PC-9 (cell line): ENCODE results near the gene GH1.
"Not testable (repeated sequence)": the region's sequence is repeated elsewhere in the genome, so short reads cannot be mapped to it uniquely, and the experiment has no call there.

Source experiments
- EZH2 ChIP-seq: fragments of 200-600 bp; sonication (generic); IDR thresholded peaks from 2 replicates; pipeline ENCODE4 v1.8.0; 2017; ENCODE audit warnings: antibody characterized with exemption, low read depth
- TF ChIP-seq, protein P1 (sequence below): fragments of 200-600 bp; sonication (generic); conservative IDR thresholded peaks from 2 replicates; pipeline ENCODE4 v1.6.1; 2017; ENCODE audit warnings: mixed run types, antibody characterized with exemption, mild to moderate bottlenecking, moderate library complexity

DNA sequence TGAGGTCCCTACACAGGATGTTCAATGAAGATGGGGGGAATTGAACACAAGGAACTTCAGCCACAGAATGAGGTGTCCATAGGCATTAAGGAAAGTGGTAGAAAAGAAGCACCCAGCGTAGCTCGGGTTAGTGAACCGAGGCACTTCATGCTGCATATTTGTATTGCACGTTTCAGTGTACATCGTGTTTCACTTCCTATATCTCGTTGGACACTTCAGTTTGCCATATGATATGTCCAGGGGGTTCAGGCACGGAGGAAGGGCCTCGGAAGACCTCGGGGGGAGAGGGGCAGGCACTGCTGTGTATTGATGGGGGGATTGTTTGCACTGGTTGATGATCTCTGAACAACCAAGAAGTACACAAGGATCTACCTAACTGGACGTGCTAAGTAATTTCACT is 2.9 kb downstream of the GH1 start:
- TF ChIP-seq, protein P1, sequence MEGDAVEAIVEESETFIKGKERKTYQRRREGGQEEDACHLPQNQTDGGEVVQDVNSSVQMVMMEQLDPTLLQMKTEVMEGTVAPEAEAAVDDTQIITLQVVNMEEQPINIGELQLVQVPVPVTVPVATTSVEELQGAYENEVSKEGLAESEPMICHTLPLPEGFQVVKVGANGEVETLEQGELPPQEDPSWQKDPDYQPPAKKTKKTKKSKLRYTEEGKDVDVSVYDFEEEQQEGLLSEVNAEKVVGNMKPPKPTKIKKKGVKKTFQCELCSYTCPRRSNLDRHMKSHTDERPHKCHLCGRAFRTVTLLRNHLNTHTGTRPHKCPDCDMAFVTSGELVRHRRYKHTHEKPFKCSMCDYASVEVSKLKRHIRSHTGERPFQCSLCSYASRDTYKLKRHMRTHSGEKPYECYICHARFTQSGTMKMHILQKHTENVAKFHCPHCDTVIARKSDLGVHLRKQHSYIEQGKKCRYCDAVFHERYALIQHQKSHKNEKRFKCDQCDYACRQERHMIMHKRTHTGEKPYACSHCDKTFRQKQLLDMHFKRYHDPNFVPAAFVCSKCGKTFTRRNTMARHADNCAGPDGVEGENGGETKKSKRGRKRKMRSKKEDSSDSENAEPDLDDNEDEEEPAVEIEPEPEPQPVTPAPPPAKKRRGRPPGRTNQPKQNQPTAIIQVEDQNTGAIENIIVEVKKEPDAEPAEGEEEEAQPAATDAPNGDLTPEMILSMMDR, result not testable (repeated sequence)
- not testable (repeated sequence) for TF ChIP-seq EZH2
